Globus pallidus (tissue), 1 donor: ENCODE results near the gene PREX1.

ENCODE experiments used
- DNase-seq: peaks from one replicate; pipeline ENCODE4 v3.0.0-alpha.2; 2015; ENCODE audit warnings: low spot score

PREX1 gene

DNA sequence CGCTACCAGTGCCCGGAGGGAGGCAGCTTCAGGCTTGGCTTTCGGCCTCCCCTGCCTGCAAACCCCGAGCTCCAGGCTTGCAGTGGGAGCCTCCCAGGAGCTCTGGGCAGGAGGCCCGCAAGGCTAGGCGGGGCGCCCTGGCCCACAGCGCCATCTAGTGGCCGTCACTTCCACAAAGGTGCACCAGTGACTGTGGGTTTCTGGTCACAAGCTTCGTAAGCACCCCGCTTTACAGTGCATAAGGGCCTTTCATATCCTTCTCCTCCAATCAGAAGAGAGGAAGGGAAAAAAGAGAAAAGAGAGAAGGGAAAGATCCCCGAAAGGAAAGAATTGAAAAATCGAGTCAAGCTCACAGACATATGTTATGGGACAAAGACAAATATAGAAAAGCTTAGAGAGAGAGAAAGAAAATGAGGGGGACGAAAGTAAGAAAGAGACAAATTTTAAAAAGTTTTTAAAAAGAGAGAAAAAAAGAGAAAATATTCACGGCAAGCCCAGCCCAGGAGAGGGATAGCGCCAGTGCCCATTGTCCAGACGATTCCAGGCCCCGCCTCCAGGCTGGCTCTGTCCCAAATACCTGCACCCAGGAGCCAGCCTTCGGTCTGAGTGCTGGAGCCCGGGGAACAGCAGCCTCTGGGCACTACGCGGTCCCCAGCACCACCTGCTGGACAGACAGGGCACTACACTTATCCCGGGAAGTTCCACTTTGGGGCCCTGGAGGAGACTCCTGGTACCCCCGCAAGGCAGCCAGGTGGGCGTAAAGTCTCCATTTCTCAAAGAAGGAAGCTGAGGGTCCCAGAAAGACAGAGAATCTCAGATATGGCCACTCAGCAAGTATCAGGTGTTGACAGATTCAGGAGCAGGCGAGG is 207.1 kb downstream of the PREX1 start:
- peak; percentile 75 for DNase-seq

DNA sequence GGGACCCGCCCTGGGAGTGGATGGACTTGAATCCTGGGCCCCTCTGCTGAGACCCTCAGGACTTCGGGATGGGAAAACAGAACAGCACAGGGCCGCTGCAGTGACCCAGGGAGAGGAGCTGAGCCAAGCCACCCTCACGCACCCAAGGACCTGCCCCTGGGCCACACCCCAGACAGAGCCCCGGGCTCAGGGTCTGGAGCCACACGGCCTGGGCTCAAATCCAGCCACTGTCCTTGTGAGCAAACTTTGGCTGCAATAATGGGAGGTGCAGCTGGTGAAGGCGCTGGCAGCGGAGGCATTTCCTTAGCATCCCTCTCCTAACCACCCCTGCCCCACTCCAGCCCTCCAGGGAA is 207.7 kb downstream of the PREX1 start:
- no peak for DNase-seq

- no peak for DNase-seq
Measured at GRCh38 chr20:48619126-48620101, 208.4 kb downstream of the PREX1 start.

DNA sequence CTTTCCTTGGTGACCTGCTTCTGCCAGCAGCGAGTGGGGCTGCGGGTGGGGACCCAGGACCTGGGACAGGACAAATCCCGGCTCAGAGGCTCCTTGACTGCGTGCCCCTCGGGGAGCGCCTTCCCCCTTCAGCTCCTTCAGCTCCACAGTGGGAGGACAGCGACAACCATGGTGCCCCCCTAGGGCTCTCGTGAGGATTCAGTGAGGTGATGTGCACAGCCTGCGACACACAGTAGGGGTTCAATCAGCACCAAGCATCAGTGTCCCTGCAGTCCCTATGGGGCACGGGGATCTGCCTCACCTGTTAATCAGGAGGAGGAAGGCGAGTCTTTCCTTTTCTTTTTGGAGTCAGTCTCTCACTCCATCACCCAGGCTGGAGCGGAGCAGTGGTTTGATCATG is 209.2 kb downstream of the PREX1 start:
- DNase-seq = no peak

DNA sequence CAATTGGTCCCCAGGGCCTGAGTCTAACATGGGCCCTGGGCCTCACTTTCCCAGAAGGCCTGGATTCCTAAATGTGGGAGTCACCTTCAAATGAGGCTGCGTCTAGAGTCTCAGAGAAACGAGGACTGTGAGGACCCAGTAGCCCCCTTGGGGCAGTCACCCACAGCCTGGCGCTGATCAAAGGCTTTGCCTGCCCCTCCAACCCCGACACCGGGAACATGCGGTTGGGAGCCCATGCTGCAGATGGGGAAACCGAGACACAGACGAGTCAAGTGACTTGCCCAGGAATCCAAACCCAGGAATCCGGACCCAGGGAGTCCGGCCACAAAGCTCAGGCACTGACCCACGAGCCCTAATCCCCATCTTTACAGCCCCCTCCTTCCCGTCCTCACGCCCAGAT is 209.7 kb downstream of the PREX1 start:
- no peak for DNase-seq

GRCh38 chr20:48617481-48617880 is 210.3 kb downstream of the PREX1 start:
- no peak for DNase-seq

- no peak for DNase-seq
Measured at GRCh38 chr20:48616481-48616880, 211.3 kb downstream of the PREX1 start.

DNA sequence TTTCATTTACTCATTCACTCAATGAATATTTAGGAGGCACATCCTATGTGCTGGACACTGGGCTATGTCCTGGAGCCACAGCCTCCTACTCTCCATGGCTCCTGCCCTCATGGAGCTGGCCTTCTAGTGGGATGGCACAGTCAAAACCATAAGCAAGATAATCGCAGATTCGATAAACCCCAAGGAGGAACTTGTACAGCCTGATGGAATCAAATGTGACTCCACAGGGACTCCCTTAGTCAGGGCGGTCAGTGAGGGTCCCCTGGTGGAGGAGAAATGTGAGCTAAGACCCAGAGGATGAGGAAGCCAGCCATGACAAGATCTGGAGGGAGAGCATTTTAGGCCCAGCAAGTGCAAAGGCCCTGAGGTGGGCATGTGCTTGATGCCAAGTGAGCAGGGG is 211.9 kb downstream of the PREX1 start:
- no peak for DNase-seq

DNA sequence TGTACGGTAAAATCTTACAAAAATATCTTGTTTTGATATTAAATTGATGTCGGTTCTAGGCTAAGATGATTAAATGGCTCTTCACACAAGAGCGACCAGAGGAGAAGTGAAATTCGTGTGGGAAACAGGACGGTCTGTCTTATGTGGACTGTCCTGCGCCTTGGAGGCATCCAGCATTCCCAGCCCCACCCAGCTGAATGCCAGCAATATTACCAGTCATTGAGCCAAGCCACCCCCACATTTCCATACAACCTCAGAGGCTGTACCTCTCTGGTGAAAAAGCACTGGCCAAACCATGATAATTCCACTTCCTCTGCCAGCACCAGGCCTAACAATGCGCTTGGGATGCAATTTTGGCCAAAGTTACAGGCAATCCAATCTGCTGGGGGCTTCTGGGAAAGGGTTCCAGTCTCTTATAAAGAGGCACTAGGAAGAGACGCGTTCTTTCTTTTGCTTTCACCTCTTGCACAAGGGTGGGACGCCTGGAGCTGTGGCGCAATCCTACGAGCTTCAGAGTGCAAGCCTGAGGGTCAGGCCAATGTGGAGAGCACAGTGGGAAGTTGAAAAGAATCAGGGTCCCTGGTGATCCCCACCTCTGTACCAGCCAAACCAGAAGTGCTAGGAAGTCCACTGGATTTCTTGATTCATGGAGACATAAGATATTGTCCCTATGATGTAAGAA is 213.1 kb downstream of the PREX1 start:
- no peak for DNase-seq

DNA sequence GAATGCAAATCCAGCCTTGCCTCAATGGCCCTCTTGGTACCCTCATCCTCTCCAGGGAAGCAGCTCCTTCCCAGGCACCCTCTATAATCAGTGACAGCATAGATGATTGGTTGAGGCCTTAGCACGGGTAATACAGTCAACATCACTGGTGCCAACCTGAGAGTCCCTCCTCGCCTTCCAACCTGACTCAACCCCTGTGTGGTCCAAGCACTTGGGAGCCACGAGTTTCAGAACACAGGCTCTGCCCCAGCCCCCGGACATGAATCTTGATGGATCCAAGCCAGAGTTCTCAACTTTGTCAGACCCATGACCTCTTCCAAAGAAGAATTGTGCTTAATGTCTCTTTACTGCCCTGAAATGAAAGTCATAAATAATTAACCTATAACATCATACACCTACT is 213.9 kb downstream of the PREX1 start:
- DNase-seq = no peak

DNA sequence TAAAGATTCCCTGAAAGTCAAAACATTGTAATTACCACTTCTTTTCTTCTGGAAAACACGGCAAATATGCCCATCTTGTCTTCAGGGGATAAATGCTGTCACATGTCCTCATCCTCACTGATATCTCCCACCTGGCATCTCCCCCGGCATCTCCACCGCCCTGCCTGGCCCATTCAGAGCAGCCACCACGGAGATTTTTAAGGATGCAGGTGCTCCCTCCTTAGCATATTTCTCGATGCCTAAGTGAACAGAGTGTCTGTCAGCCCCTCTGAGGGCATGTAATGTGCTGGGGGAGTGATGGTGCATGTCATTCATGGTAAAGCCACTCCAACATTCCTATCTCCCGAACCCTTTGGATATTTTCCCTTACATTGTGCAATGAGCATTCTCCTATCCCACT is 215.5 kb downstream of the PREX1 start:
- no peak for DNase-seq

DNA sequence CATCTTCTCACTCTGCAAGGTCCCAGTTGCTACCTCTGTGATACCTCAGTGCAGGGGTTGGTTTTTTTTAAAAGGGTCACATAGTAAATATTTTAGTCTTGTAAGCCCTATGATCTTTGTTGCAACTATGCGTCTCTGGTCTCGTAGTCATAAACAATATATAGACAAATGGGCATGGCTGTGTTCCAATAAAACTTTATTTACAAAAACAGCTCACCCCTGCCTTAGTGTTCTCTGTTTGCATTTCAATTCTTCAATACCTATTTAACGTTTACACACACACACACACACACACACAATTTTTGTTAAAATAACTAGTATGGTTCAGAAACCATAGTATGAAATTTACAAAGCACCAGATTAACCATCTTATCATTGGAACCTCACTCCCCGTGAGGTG is 216.8 kb downstream of the PREX1 start:
- DNase-seq = no peak

GRCh38 chr20:48609491-48609978 is 218.3 kb downstream of the PREX1 start:
- DNase-seq = no peak

DNA sequence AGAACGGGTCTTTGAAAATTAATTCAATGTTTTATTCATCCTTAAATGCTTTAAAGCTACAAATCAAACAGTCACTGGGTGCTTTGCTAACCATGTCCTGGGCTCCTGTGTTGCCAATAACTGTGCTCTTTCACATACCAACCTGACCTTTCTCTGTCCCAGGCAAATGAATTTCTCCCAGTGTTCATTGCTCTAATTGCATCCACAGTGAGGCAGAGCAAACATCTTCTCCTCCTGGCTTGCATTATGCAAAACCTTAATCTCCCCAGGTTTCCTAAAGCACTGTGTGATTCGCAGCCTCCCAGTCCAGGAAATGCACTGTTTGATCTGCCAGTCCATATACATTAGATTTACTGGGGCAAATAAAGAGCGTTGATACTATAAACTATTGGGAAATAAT is 219.0 kb downstream of the PREX1 start:
- DNase-seq = no peak

GRCh38 chr20:48607544-48607865 is 220.3 kb downstream of the PREX1 start:
- no peak for DNase-seq

DNA sequence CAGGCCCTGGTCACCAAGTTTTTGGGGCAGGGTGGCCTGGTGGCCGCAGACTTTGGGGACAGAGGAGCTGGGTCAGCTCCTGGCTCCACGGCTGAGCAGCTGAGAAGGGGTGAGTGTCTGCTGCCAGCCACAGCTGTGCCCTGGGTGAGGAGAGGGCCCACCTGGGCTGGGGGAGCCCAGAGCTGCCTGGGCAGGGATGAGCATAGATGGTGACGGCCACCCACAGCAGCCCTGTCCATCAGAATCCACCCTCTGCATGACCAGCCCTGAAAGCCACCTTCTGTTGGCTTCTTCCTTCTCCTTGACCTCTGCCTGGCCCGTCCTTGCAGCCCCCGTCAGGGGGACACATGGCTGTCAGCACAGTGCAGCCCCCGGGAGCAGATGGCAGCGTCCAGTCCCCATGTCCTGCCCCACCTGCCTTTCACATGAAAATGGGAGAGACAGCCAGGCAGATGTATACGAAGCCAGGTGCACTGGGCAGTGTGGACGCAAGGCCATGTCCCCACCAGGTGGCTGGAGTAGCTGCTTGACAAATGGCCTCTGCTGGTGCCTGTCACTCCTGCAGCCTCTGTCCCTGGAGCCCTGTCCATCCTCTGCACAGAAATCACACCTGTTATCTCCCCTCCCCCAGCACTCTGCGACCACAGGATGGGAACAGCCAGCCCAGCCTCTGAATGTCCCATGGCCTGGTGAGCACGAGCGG is 220.8 kb downstream of the PREX1 start:
- no peak for DNase-seq

- DNase-seq = no peak
Measured at GRCh38 chr20:48606172-48606840, 221.5 kb downstream of the PREX1 start.

DNA sequence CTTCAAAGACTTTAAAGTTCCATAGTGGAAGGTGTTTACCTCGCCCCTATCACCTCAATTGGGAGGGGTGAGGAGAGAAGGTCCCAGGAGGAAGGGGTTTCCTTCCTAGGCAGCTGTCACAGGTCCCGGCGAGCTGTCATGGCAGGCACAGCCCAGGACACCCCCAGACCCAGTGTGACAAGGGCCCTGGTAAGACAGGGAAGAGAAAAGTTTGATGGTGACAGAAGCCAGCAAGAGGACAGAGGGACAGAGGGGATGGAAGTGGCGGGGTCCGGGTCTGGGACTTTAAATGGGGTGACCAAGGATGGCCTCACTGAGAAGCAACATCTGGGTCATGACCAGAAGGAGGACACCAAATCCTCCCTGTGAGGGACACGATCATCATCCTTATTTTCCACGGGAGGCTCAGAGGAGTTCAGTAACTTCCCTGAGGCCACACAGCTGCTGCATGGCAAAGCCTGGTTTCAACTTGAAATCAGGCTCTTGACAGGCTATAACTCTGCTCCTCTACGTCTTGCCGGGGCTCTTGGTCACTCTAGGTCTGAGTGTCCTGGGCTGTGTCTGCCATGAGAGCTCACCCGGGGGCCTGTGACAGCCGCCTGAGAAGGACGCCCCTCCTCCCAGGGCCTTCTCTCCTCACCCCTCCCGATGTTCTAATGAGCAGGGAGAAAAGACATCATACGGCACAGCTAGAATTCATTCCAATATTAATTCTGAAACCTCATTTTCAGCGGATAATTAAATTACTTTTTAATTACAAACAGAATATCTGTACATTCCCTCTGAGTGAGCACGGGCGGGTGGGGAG is 222.2 kb downstream of the PREX1 start:
- no peak for DNase-seq

DNA sequence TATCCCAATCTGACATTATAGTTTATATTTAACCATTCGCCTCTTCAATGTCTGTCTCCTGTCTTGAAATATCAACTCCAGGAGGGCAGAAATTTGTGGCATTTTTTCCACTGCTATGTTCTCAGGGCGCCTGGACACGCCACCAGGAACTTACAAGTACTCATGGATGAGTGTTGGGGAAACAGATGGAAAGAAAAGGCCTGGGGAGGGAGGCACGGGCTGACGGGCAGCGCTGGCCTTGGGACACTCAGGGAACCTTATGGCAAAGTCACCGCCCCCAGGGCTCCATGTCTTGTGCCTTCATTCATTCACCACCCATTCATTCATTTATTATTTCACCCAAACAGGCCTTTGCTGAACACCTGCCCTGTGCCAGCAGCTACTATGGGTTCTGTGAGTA is 222.9 kb downstream of the PREX1 start:
- no peak for DNase-seq

- DNase-seq = no peak
Measured at GRCh38 chr20:48604426-48604825, 223.4 kb downstream of the PREX1 start.
